Medulla oblongata (tissue), 1 donor: ENCODE measurements around the gene CLNS1A.
"Not testable (repeated sequence)": the region's sequence is repeated elsewhere in the genome, so short reads cannot be mapped to it uniquely, and the experiment has no call there.

ENCODE experiments used
- DNase-seq: peaks from one replicate; pipeline ENCODE4 v3.0.0-alpha.2; 2015; ENCODE audit errors: extremely low spot score

The CLNS1A gene

DNA sequence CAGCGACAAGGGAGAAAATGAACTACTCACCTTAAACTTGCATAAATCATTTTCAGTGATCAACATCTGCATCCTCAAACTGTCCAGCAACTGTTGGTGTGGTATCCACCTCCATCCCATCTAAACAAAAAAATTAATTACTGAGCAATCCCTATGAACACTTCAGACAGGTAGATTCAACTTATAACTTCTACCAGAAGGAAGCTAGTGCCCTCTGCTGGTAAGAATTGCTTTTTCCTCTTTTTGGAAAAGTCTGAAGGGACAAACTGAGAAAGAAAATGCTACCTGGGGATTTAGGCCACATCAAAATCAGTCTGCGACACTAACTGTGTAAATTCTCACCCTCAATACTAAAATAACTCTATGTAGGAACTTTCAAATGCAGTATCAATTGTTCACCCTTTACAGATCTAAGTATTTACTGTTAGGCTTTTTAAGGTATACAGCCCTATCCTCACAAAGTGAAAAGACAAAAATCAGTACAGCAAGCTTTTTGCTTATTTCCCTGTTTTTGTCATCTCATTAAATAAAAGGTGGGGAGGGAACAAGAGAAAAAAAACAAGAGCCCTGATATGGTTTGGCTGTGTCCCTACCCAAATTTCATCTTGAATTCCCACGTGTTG, 17.9 kb downstream of the CLNS1A start:
- peak; percentile 72 for DNase-seq

DNA sequence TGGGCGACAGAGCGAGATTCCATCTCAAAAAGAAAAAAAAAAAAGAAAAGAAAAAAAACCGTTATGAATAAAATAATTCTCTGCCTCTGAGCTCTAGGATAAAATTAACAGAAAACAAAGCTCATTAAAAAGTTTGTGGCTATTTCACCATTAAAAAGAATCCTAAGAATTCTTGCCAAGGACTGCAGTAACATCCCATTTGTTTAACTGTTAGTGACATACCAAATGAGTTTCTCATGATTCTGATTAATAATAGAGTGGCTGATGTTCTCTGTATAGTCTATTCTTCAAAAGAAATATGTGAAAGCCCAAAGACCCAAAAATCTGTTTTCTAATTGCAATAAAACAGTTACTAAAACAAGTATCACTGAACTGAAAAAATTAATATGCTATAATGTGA, 19.7 kb downstream of the CLNS1A start:
- no peak for DNase-seq

DNA sequence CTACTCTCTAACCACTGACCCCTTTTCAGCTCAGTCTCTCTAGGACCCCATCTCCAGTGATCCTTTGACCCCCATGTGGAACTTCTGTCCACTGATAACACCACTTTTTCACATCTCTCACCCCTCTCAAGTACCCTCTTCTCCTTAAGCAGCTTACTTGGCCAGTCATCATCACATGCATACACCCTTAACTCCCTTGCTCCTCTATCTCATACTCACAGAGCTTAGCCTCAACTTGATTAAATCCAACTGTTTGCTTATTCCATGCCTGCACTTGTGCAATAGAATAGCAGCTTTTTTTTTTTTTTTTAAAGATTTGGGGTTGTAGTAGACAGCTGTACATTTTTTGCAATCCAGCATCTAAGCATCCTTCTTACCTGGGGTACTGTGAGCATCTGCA, 25.7 kb downstream of the CLNS1A start:
- no peak for DNase-seq

DNA sequence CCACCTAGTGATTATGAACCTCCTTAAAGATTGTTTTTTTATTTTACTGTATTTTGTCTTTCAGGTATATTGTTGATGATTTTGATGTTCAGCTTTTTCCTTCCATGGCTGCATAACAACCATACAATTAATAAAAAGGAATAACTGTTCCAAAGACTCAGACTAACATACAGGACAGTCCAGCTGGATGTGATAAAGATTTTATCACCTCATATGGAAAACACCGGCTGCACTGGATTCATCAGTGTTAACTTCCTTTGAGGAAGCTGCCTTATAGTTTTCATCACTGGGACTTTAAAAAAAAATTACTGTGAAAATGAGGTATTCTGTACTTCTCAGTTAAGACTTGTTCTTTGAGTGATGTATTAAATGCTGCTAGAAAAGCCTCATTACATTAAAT, 28.4 kb downstream of the CLNS1A start:
- DNase-seq, result no peak

DNA sequence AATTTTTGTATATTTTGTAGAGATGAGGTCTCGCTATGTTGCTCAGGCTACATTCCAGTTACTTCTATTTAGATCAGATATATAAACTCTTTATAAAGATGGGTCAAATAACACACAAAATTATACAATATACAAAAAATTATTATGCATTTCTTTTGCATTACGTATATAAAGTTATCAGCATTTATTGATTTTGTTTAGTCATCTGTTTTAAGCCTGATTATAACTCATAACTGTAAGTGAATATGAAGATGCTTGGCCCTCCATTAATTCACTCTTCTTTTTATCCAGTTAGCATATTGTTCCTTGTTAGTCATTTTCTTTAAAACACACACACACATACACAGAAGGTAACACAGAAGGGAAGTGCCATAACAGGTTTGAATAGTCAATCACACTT, 33.3 kb downstream of the CLNS1A start:
- DNase-seq, result no peak

DNA sequence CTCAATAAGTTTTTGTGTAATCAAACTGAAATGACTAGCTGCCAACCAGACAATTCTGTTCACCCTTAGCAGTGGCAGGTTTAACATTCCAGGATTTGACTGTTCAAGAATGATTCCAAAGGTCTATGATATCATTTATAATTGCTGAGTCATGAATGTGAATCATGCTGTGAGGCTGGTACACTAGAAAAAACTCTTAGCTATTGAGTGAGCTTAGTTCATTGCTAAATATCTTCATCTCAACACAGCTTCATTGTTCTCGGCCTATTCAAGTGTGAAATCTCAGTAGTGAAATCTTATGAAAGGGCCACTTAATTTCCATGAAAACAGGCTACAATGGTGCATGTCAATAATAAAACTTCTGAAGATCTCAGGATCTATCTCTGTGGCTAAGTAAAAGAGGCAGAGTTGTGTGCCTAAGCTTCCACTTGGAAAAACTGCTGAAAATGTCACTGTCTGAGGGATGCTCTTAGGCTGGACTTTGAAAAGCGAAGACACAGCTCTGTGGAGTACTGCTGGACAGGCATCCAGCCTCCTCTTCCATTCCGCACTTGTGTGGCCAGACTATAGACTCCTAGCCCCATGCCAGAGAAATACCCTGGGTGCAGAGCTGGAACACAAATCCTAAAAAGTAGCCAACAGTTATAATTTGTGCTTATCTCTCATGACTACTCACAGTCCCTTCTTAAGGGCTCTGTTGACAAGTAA, 35.1 kb downstream of the CLNS1A start:
- DNase-seq, result peak; percentile 30

DNA sequence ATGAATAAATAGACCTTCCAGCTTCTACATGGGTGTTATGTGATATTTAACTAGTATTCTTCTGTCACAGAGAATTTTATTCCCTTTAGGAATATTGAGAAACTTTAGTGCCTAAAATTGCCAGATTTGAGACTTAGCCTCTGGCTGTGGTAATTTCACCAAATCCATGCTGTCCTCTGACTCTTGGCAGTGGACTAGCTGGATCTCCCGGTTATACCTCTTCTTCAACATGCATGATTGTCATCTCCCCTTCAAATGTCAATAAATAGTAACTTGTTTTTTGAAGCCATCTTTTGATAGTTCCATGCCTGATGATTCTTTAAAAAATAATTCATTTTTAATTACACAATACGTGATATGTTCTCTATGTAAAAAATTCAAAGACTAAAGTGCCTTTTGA, 39.4 kb downstream of the CLNS1A start:
- DNase-seq, result no peak

DNA sequence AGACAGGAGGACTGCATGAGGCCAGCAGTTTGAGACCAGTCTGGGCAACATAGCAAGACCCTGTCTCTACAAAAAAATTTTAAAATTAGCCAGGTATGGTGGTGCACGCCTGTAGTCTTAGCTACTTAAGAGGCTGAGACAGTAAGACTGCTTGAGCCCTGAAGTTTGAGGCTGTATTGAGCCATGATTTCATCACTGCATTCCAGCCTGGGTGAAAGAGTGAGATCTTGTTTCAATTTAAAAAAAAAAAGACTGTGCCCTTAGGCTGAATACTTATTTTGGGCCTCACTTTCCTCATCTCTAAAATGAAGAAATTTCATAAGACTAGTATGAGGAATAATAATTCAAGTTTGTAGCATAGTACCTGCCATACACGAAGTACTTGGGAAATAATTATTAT, 41.0 kb downstream of the CLNS1A start:
- DNase-seq, result no peak

DNA sequence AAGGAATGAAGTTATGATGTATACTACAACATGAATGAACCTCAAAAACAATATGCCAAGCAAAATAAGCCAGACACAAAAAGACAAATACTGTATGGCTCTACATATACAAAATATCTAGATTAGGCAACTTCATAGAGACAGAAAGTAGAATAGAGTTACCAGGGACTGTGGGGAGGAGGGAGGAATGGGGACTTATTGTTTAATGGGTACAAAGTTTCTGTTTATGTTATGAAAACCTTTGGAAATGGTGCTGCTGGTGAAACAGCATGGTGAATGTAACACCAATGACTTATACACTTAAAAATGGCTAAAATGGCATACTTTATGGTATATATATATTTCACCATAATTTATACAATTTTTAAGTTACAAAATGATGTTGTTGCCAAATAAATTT, 43.7 kb downstream of the CLNS1A start:
- DNase-seq, result no peak

DNA sequence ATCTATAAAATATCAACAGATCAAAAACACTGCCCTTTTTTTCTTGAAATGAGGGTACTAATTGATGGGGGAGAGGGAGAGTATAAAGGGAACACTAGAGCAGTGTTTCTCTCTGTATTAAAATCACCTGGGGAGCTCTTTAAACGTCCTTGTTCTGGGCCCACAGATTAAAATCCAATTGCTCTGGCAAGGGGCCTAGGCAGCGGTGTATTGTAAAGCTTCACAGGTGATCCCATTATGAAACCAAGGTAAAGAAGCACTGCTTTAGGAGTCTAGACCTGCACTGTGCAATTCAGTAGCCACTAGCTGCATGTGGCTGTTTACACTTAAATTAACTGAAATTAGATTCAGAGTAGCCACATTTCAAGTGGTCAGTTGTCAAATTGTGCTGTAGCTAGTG, 44.9 kb downstream of the CLNS1A start:
- no peak for DNase-seq

DNA sequence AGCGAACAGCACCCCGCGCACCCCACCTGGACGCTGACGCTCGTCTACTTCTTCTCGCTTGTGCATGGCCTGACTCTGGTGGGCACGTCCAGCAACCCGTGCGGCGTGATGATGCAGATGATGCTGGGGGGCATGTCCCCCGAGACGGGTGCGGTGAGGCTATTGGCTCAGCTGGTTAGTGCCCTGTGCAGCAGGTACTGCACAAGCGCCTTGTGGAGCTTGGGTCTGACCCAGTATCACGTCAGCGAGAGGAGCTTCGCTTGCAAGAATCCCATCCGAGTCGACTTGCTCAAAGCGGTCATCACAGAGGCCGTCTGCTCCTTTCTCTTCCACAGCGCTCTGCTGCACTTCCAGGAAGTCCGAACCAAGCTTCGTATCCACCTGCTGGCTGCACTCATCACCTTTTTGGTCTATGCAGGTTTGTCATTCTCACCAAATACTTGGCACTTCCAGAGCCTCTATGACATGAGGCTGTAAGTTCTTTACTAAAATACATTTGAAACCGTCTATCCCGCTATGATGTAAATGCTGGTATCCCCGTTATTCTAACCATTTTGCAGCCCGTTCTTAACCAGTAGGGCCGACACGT, 47.3 kb downstream of the CLNS1A start:
- DNase-seq, result peak; percentile 46

DNA sequence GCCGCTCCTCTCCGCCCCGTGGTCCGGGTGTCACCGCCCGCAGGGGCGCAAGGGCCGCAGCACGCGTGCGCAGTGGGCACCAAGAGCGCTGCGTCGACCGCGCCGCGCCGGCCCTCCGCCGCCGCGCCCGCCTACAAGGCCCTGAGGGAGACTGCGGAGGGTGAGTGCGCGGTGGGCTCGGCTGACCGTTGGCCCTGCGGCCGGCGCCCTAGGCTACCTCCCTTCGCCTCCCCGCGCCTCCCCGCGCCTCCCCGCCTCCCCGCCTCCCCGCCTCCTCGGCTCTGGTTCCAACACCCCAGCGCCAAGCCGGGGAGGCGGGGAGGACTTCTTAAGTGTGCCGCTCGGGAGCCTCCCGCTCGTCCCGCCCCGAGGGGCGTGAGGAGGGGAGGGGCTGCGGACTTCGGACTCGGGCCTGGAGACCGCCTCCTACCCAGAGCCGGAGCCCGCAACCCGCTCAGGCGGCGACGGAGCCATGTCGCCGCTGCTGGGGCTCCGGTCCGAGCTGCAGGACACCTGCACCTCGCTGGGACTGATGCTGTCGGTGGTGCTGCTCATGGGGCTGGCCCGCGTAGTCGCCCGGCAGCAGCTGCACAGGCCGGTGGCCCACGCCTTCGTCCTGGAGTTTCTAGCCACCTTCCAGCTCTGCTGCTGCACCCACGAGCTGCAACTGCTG, 47.9 kb downstream of the CLNS1A start, which contains the start of gene AQP11:
Gene AQP11, plus strand, starts transcription at position 433 of the 673 bp plus-strand sequence. Its CDS starts 40 bp downstream, at position 473.
- peak; percentile 85 for DNase-seq

DNA sequence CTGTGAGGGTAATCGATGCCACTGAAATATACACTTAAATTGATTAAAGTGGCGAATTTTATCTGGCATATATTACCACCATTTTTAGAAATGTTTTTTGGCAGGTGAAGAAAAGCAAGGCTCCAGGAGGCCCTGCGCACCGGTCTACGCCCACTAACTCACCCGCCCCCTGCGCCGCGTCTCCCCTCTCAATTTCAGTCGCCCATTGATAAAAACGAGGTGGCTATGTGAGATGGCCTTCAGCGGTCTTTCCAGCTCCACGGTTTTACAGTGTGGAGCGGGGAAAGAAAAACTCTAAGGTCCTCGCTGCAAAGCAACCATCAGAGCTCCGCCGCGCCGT, 48.4 kb downstream of the CLNS1A start:
- DNase-seq, result no peak

DNA sequence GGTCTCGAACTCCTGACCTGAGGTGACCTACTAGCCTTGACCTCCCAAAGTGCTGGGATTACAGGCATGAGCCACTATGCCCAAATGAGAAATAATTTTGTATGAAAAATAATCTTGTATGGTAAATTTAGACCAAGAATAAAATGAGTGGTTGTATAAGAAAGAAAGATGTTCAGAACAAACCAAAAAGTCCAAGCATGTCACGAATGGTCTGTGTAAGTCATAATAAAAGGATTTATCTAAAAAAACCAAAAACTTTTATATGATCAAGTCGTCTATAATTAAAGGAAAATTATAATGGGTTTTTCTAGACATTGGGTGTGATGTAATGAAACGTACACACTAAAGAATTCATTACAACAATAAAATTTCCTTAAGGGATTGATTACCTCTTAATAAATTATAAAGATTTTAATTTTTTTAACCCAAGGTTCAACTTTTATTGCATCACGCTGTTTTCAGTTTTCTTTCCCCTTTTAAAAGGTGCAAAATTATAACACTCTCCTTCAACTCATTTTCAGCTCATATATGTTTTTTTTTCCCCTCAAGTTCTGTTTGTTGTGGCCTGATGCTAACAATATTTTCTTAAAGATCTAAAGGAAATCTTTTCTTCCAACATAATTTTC, 56.8 kb downstream of the CLNS1A start:
- DNase-seq, result no peak

DNA sequence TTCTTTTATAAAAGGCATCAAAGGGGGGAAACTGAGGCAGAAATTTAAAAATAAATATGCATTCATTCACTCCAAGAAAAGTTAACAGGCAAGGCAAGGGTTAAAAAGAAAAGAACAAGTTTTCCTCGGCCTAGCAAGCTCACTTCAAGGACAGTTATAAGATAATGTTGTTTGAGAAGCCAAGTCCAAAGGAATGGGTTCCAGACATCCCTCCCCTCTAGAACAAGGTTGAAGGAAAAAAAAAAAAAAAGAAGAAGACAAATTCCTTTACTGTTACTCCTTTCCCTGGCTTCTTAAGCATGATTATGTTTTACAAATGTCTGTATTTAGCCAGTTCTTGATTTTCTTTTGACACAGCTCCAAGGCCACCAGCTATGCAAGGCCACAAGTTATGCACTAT, 62.2 kb downstream of the CLNS1A start:
- DNase-seq, result not testable (repeated sequence)

DNA sequence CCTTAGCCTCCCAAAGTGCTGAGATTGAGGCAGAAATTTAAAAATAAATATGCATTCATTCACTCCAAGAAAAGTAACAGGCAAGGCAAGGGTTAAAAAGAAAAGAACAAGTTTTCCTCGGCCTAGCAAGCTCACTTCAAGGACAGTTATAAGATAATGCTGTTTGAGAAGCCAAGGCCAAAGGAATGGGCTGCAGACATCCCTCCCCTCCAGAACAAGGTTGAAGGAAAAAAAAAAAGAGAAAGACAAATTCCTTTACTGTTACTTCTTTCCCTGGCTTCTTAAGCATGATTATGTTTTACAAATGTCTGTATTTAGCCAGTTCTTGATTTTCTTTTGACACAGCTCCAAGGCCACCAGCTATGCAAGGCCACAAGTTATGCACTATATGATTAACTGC, 66.7 kb downstream of the CLNS1A start:
- DNase-seq, result not testable (repeated sequence)

DNA sequence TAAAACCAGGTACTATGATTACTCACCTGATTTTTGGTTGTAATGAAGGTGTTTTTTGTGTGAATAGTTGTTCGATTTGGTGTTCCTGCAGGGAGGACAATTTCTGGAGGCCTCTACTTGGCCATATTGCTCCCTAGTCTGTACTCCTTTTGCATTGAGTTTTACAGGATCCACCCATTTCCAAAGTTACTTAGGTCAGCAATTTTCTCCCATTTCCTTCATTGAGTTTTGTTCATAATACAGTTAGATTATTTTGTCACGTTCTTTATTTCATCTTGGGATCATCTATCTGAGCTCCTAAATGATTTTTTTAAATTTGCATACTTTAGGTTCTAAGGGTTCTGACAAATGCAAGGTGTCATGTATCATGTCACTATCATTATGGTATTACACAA, 67.9 kb downstream of the CLNS1A start:
- DNase-seq, result no peak

DNA sequence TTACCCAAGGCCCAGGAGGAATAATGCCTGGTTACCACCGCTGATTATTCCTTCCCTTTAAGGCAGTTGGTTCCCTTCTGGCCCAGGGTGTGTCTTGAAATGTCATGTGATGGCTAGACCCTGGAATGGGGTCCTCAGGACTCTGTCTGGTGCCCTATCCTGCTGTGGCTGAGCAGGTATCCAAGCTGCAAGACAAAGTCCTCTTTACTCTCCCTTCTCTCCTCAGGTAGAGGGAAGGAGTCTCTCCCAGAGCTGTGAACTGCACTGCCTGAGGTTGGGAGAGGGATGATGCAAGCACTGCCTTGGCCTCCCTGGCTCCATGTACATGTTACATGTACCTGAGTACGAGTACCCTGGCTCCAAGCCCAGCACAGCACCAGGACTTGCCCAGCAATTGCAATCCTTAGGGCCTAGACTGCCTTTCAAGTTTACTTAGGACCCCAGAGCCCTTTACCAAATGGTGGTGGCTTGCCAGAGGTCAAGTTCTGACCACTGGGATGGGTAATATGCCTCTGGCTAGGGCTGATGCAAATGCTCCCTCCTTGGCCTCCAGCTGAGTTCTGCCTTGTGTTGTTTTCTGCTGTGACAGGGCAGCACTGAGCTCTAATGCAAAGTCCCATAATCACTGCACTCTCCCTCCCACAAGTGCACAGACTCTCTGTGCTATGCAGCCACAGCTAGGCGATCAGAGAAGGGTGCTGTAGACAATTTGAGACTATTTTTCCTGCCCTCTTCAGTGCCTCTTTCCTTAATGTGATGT, 68.5 kb downstream of the CLNS1A start:
- no peak for DNase-seq

DNA sequence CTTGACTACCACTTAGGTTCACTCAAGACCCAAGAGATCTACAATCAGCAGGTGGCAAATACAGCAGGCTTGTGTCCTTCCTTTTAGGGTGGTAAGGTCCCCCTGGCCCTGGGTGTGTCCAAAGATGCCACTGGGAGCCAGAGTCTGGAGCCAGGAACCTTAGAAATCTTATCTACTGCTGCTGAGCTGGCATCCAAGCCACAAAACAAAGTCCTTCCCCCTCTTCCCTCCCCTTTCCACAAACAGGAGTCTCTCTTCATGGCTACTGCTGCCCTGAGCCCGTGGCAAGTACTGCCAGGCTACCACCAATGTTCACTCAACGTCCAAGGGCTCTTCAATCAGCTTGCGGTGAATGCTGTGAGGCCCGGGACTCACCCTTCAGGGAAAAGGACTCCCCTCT, 69.3 kb downstream of the CLNS1A start:
- DNase-seq, result no peak
